T-helper 17 cell (primary cell): ENCODE results near the gene ARHGAP23. TPM values are rescaled to one million over a fixed set of nuclear protein-coding genes. Genes with fewer than 3 reads are reported as not detected.
"Not testable (repeated sequence)": the region's sequence is repeated elsewhere in the genome, so short reads cannot be mapped to it uniquely, and the experiment has no call there.

Experiments used
- ATAC-seq: fragments of 150-1000 bp; cut with Tn5 transposase; 2 replicates; pipeline ENCODE4 v1.10.0; 2021; ENCODE audit warnings: mild to moderate bottlenecking, moderate library complexity
- DNase-seq, 3 donors: peaks; one replicate each; pipeline versions ENCODE4 v3.0.0 to v3.0.0-alpha.2; 2020 to 2021
- H3K9me3 ChIP-seq: one replicate; pipeline ENCODE4 v1.7.0; 2013; ENCODE audit warnings: low read length, mild to moderate bottlenecking; ENCODE audit not compliant: control insufficient read depth, poor library complexity, severe bottlenecking
- H3K27ac Mint-ChIP-seq: one replicate; pipeline ENCODE4 v1.8.0; 2022; ENCODE audit warnings: mild to moderate bottlenecking, moderate library complexity, mixed read lengths
- H3K27me3 Mint-ChIP-seq: one replicate; pipeline ENCODE4 v1.8.0; 2022; ENCODE audit warnings: mixed read lengths
- H3K36me3 Mint-ChIP-seq: one replicate; pipeline ENCODE4 v1.8.0; 2022; ENCODE audit warnings: low read depth, mixed read lengths
- H3K4me1 Mint-ChIP-seq: one replicate; pipeline ENCODE4 v1.8.0; 2022; ENCODE audit warnings: mild to moderate bottlenecking, mixed read lengths
- H3K4me3 Mint-ChIP-seq: one replicate; pipeline ENCODE4 v1.8.0; 2022; ENCODE audit warnings: mild to moderate bottlenecking, moderate library complexity, mixed read lengths
- total RNA-seq, 4 donors: library from RNA in 2 of 4; stranded (reverse) in 2 of 4; gene quantifications; one replicate each; pipeline ENCODE4 v1.2.3 and lab custom pipeline; 2022 to 2026

The ARHGAP23 gene
- total RNA-seq, 2 donors from 2014 or later = 0.39 to 0.47 TPM

DNA sequence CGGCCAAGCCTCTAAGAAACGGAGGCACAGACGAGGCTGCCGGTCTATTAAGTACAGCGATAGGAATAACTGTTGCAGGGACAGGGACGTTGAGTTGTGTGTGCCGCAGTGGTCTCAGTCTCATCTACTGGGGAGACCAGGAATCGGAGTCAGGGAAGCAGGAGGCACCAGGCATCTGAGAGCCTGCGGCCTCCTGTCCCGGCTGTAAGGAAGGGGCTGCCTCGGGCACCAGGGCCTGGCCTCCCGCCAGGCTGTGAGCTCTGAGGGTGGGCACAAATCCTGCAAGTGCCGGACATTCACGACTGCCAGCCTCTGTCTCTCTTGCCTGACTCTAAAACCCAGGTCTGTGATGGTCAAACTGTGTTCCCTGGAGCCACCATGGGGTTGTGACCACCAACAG, 76.0 kb downstream of the ARHGAP23 start:
- no peak overlapping the region for H3K27ac Mint-ChIP-seq
- DNase-seq = no peak
- H3K36me3 Mint-ChIP-seq = no peaks in the 10 kb centered on the region
- H3K9me3 ChIP-seq = no peaks in the 10 kb centered on the region
- peaks cover 7% of the 10 kb centered on the region for H3K4me1 Mint-ChIP-seq
- no peak overlapping the region for H3K4me3 Mint-ChIP-seq
- H3K27me3 Mint-ChIP-seq = peaks cover 28% of the 10 kb centered on the region
- no peak for ATAC-seq

DNA sequence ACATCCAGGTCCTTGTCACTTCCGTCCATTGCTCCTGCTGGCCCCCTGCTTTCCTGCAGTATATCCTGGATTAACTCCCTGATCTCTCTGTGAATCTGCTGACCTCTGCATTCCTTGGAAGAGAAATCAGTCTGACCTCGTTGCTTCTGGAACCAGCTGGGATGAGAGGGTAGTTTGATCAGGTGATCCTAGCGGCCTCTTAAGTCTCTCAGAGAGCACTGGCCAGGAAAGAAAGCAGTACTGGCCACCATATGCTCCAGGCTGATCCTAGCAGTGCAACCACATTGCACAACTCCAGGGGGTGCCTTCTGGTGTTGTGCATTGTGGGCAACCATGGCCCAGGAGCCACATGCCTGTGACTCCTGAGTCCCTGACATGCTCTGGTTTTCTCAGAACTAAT, 79.2 kb downstream of the ARHGAP23 start:
- Mint-ChIP-seq H3K4me3 (no peak overlapping the region), H3K27ac (no peak overlapping the region), H3K36me3 (peaks cover 5% of the 10 kb centered on the region), H3K4me1 (peaks cover 14% of the 10 kb centered on the region), H3K27me3 (peaks cover 47% of the 10 kb centered on the region)
- ATAC-seq (no peak), DNase-seq (no peak)
- H3K9me3 ChIP-seq = no peaks in the 10 kb centered on the region

DNA sequence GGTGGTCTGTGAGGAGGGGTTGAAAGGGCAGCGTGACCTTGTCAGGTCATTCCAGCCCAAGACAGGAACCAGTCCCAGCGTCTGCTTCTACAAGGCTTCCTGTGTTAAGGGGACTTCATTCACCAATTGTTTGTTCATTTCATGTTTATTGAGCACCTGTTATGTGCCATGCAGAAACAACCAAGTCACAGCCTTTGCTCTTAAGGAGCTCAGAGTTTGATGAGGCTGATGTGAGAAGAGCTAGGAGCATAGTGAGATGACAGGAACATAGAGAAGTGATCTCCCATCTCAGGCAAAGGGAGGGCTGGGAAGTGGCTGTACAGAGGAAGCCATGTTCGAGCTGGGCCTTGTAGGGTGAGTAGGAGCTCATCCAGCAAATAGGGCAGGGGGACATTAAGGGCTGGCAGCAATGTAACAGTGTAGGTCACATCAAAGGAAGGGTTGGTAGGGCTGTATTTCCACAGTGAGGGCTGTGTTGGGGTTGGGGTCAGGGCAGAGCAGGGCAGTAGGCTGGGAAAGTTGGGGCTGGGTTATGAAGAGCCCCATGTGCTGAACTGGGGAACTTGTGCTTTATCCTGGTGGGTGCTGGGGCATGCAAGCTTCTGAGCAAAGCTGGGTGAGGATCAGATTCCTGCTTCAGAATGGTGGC, 79.8 kb downstream of the ARHGAP23 start:
- no peak for ATAC-seq
- H3K9me3 ChIP-seq = no peaks in the 10 kb centered on the region
- Mint-ChIP-seq H3K27me3 (peaks cover 47% of the 10 kb centered on the region), H3K27ac (no peak overlapping the region), H3K36me3 (peaks cover 5% of the 10 kb centered on the region), H3K4me3 (peak overlapping the region; percentile 61), H3K4me1 (peaks cover 14% of the 10 kb centered on the region)
- no peak for DNase-seq

DNA sequence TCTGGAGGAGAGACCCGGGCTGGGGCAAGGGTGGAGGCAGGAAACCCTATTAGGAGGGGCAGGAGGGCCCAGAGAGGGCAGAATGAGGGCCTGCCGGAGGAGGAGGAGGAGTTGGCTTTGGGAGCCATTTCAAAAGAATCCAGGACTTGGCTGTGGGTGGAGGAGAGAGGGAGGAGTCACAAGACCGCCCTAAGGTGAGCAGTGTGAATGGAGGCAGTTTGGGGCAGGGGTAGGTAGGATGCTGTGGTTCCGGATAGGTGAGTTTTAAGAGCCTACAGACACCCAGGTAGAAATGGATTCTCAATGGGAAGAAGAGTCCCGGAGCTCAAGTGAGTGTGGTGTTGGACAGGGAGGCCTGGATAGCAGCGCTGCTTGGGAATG, 80.3 kb downstream of the ARHGAP23 start:
- H3K27me3 Mint-ChIP-seq = peaks cover 47% of the 10 kb centered on the region
- DNase-seq (no peak), ATAC-seq (no peak)
- peak overlapping the region; percentile 61 for H3K4me3 Mint-ChIP-seq
- no peak overlapping the region for H3K27ac Mint-ChIP-seq
- peaks cover 14% of the 10 kb centered on the region for H3K4me1 Mint-ChIP-seq
- peaks cover 5% of the 10 kb centered on the region for H3K36me3 Mint-ChIP-seq
- H3K9me3 ChIP-seq = no peaks in the 10 kb centered on the region

DNA sequence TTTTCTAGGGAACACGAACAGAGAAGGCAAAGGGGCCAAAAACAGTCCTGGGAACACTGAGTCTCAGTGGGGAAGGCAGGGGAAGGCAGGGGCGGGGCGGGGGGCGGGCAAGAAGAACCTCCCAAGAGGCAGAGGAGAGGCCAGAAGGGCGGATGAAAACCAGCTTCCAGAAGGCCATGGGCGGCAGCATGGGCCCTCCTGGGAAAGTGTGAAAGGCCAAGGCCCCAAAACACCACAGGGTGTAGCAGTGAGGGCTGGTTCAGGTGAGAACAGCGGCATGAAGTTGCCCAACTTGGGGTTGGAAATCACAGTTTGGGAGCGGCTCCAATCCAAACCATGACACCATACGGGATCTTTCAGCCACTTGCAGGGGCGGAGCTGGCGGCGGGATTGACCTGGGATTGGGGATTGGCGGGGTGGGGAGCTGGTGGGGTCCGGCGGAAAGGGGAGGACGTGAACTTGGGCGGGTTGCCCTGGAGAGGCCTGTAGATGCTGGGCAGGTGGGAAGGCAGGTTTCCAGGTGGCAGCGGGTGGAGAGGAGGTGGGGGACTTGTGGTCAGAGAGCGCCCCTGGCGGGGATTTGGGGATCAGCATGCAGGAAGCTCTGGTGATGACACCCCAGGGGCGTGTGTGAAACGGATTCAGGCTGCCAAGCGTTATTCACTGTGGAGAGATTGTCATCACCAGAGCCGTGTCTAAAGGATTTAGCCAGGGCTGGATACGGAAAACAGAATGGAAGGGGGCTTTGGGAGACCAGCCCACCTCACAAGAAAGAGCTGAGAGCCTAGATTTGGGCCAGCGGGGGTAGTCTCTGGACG, 80.9 kb downstream of the ARHGAP23 start:
- no peak overlapping the region for H3K27ac Mint-ChIP-seq
- H3K9me3 ChIP-seq = no peaks in the 10 kb centered on the region
- H3K4me1 Mint-ChIP-seq = peaks cover 14% of the 10 kb centered on the region
- DNase-seq (peak; percentile 35 to 61 (median 52)), ATAC-seq (peak; percentile 92)
- H3K27me3 Mint-ChIP-seq = peaks cover 47% of the 10 kb centered on the region
- H3K4me3 Mint-ChIP-seq = peak overlapping the region; percentile 92
- H3K36me3 Mint-ChIP-seq = peaks cover 5% of the 10 kb centered on the region

DNA sequence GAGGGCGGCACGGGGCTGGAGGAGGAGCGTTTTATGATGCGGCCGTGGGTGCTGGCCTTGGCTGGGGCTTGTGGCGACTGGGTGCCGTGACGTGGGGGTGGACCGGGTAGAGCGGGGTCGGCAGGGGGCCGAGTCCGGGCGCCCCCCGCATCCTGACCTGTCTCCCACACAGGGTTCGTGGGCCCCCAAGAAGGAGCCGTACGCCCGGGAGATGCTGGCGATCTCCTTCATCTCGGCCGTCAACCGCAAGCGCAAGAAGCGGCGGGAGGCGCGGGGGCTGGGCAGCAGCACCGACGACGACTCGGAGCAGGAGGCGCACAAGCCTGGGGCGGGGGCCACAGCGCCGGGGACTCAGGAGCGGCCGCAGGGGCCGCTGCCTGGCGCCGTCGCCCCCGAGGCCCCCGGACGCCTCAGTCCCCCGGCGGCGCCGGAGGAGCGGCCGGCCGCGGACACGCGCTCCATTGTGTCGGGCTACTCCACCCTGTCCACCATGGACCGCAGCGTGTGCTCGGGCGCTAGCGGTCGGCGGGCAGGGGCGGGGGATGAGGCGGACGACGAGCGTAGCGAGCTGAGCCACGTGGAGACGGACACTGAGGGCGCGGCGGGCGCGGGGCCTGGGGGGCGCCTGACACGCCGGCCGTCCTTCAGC, 81.6 kb downstream of the ARHGAP23 start:
- no peak overlapping the region for H3K27ac Mint-ChIP-seq
- ATAC-seq = peak; percentile 35

DNA sequence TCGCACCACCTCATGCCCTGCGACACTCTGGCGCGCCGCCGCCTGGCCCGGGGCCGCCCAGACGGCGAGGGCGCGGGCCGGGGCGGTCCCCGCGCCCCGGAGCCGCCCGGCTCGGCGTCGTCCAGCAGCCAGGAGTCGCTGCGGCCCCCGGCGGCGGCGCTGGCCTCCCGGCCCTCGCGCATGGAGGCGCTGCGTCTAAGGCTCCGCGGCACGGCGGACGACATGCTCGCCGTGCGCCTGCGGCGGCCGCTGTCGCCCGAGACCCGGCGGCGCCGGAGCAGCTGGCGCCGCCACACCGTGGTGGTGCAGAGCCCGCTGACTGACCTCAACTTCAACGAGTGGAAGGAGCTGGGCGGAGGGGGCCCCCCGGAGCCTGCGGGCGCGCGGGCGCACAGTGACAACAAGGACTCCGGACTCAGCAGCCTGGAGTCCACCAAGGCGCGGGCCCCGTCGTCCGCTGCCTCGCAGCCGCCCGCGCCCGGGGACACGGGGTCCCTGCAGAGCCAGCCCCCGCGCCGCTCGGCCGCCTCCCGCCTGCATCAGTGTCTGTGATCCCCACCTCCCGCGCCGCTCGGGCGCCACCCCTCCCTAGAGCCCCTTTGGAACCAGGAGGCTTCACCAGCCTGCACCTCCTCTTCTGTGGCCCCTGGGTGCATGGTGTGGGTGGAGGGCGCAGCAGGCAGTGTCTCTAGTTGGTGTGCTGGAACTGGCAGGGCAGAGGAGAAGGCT, 82.3 kb downstream of the ARHGAP23 start:
- Mint-ChIP-seq H3K4me1 (peaks cover 14% of the 10 kb centered on the region), H3K36me3 (peaks cover 5% of the 10 kb centered on the region), H3K27ac (no peak overlapping the region), H3K4me3 (peak overlapping the region; percentile 47), H3K27me3 (peaks cover 47% of the 10 kb centered on the region)
- peak; percentile 9 for ATAC-seq
- no peaks in the 10 kb centered on the region for H3K9me3 ChIP-seq
- DNase-seq = no peak

More for the DNA sequence above, 81.6 kb downstream of the ARHGAP23 start:
- Mint-ChIP-seq H3K27me3 (peaks cover 47% of the 10 kb centered on the region), H3K4me1 (peaks cover 14% of the 10 kb centered on the region), H3K4me3 (peak overlapping the region; percentile 92), H3K36me3 (peaks cover 5% of the 10 kb centered on the region)
- DNase-seq = no peak
- no peaks in the 10 kb centered on the region for H3K9me3 ChIP-seq

DNA sequence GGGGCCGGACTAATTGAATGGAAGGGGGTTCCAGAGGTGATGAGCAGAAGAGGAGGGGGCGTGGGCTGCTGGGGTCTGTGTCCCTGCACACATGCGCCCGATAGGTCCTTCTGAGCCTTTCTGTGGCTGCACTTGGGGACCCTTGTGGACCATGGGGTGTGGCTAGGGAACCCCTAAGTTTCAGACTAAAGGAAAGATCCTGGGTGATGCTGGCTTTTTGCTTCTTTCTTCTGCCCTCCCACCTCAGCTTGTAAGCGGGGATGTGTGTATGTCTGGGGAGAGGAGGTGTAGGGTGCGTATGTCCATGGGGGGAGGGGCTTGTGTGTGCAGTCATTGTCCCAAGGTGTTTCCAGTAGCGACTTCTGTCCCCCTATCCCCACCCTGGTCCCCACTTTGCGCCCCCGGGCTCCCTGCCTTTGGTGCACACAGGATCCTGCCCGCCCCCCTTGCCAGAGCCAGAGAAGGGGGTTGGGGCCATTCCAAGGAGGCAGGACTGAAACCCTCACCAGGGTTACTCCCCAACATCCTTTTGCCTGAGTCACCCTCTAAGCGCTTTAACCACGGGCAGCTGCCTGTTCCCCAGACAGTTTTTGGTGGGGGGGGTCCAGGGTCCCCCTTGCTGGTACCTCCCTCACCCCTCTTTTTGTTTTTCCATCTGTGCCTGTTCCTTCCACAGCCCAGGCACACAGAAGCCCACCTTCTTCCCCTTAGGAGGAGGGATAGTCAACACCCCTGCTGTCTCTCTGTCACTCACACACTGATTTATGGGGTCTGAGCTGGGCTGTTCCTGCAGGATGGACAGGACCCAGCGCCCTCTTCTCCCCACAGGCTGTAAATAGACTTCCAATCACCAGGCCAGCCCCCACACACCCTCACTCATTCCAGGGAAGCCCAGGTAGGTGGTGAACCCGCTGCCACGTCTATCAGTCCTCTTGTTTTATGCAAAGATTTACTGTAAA, 83.2 kb downstream of the ARHGAP23 start:
- Mint-ChIP-seq H3K4me3 (peak overlapping the region; percentile 71), H3K27ac (no peak overlapping the region), H3K36me3 (peaks cover 5% of the 10 kb centered on the region), H3K27me3 (peaks cover 47% of the 10 kb centered on the region), H3K4me1 (peaks cover 14% of the 10 kb centered on the region)
- ATAC-seq (no peak), DNase-seq (no peak)
- no peaks in the 10 kb centered on the region for H3K9me3 ChIP-seq

DNA sequence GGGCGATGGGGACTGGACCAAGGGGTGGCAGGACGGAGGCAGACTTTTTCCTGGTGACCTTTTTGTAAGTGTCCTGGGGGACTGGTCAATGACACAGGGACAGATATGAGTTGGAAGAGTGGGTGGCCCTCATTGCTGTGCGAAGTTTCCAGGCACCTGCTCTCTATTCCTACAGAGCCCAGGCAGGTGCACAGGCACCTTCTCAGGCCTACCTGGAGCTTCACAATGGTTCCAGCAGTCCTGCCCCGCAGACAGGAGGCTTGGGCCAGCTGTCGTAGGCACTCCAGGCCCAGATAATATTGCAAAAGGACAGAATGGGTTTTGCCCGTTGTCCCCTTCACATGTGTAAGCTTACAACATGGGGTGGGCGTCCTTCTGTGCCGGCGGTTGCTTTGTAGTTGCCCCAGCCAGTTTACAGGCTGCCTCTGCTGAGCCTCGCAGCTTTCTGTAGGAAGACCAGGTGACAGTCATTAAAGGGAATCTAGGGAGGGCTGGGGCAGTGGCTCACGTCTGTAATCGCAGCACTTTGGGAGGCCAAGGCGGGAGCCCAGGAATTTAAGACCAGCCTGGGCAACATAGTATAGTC, 84.3 kb downstream of the ARHGAP23 start:
- DNase-seq (no peak), ATAC-seq (no peak)
- H3K36me3 Mint-ChIP-seq = peaks cover 5% of the 10 kb centered on the region
- H3K27me3 Mint-ChIP-seq = peaks cover 43% of the 10 kb centered on the region
- no peak overlapping the region for H3K27ac Mint-ChIP-seq
- H3K4me1 Mint-ChIP-seq = peaks cover 14% of the 10 kb centered on the region
- no peak overlapping the region for H3K4me3 Mint-ChIP-seq
- H3K9me3 ChIP-seq = no peaks in the 10 kb centered on the region

DNA sequence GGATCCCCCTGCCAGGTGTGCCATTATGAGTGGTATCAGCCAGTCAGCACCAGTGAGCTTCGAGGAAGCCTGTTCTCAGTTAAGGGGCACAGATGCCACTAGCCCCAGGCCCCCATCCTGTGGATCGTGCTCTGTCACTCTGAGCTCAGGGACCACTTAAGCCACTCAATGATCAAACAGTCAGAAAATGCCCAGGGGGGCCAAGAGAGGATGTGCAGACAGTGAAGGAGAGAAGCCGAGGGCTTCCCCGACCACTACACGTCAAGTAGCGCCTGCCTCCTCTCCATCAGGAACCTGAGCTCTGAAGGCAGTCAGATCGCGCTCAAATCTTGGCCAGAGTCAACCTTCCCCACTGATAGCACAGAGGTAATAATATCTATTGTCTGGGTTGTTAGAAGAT, 98.3 kb downstream of the ARHGAP23 start:
- not testable (repeated sequence) for DNase-seq, H3K27ac Mint-ChIP-seq, ATAC-seq, H3K9me3 ChIP-seq, H3K4me1 Mint-ChIP-seq, H3K36me3 Mint-ChIP-seq, H3K4me3 Mint-ChIP-seq
- H3K27me3 Mint-ChIP-seq = peaks cover 34% of the 10 kb centered on the region

DNA sequence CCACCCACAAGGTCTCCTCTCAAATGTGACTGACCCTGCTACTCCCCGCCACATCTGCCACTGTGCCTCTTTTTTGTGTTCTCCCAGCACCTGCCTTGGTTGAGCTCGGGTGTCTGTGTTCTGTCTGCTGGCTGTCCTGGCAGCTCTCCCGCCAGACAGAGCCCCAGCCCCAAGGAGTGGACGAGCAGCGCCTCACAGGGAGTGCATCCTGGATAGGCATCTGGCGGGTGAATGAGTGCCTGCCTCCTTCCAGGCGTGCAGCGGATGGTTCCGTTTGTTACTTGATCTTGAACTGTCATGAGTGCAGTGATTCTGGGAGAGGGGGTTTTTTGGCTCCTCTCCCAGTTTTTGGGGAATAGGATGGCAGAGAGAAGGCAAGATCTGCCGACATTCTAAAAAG, 99.9 kb downstream of the ARHGAP23 start:
- not testable (repeated sequence) for DNase-seq, ATAC-seq, H3K4me3 Mint-ChIP-seq, H3K36me3 Mint-ChIP-seq, H3K9me3 ChIP-seq, H3K4me1 Mint-ChIP-seq, H3K27ac Mint-ChIP-seq
- peaks cover 44% of the 10 kb centered on the region for H3K27me3 Mint-ChIP-seq

DNA sequence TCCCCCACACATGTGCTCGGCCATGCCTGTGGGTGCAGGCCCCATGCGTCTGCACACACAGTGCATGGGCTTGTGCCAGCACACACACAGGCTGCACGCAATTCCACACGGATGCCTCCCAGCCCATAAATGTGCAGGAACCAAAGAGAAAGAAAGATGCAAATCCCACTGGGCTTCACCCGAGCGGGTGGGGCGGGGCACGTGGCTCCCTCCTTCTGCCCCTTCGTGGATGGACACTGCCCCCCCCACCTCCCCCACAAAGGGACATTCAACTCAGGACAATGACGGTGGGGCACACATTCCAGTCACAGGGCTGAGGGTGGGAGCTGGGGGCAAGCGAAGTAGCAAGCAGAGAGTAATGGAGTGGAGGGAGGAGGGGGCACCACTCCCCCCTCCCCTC, 102.6 kb downstream of the ARHGAP23 start:
- not testable (repeated sequence) for H3K36me3 Mint-ChIP-seq, DNase-seq, H3K27ac Mint-ChIP-seq, H3K9me3 ChIP-seq, H3K4me3 Mint-ChIP-seq, H3K4me1 Mint-ChIP-seq, ATAC-seq
- H3K27me3 Mint-ChIP-seq = peaks cover 50% of the 10 kb centered on the region
